Stromal cell of bone marrow (primary cell): ENCODE data around the gene MB.
A peak's percentile ranks its signal among the peaks of the same experiment; 100 is the strongest.
"Not testable (repeated sequence)": the region's sequence is repeated elsewhere in the genome, so short reads cannot be mapped to it uniquely, and the experiment has no call there.

Experiments
- DNase-seq: peaks from one replicate; pipeline ENCODE4 v3.0.0-alpha.2; 2012; ENCODE audit warnings: low read depth

The MB gene

GRCh38 chr22:35617137-35617755 is at the start of gene MB:
MB (minus strand) TSS chr22:35617329; CDS start chr22:35617257, 72 bp downstream.
- DNase-seq: no peak

DNA sequence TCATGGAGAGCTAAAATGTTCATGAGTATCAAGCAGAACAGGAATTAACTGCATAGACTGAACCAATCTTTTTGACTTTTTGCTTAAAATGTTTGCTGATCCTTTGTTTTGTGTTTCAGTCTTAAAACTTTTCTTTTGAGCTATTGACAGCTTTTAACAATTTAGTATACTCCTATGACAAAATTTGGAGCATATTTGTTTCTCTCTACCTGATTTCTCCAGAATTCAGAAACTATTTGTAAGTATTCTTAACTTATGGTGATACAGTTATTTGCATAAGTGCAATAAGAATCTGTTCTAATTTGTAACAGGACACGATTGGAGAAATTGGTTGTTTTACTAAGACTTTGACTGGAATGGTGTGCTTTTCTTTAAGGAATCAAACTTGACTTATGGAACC is 49.6 kb upstream of the MB start:
- not testable (repeated sequence) for DNase-seq

DNA sequence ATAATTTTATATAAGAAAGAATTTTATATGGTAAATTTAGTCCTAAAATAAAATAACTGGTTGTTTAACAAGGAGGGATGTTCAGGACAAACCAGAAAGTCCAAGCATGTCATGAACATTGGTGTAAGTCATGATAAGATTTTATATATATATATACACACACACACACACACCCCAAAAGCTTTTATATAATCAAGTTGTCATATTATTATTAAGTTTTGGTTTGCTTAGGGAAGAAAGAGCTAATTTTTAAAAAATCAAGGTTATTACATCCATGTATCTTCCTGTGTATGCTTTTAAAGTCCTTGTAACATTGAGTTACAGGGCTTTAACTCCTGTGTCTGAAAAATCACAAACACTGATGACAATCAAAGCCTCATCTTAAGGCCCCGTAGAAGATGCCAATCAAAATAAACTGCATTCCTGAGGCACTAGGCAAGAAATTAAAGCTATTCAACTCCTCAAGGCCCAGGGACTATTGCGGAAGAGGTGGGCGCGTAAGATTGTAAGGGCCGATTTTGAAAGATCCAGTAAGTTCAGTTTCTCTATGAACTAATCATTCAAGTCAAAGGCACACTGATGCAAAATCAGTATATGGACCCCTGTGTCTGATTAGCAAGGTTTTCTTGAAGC is 47.9 kb upstream of the MB start:
- no peak for DNase-seq

- peak; percentile 38 for DNase-seq
Observed at GRCh38 chr22:35663371-35663770, 46.2 kb upstream of the MB start.

GRCh38 chr22:35662914-35663313 is 45.8 kb upstream of the MB start:
- DNase-seq: no peak

DNA sequence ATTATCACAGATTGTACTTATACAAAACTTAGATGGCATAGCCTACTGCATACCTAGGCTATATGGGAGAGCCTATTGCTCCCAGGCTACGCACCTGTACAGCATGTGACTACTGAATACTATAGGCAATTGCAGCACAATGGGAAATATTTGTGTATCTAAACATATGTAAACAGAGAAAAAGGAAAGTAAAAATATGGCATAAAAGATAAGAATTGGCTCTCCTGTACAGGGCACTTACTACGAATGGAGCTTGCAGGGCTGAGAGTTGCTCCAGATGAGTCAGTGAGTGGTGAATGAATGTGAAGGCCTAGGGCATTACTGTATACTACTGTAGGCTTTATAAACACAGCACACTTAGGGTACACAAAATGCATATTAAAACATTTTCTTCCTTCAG is 44.3 kb upstream of the MB start:
- DNase-seq: no peak

DNA sequence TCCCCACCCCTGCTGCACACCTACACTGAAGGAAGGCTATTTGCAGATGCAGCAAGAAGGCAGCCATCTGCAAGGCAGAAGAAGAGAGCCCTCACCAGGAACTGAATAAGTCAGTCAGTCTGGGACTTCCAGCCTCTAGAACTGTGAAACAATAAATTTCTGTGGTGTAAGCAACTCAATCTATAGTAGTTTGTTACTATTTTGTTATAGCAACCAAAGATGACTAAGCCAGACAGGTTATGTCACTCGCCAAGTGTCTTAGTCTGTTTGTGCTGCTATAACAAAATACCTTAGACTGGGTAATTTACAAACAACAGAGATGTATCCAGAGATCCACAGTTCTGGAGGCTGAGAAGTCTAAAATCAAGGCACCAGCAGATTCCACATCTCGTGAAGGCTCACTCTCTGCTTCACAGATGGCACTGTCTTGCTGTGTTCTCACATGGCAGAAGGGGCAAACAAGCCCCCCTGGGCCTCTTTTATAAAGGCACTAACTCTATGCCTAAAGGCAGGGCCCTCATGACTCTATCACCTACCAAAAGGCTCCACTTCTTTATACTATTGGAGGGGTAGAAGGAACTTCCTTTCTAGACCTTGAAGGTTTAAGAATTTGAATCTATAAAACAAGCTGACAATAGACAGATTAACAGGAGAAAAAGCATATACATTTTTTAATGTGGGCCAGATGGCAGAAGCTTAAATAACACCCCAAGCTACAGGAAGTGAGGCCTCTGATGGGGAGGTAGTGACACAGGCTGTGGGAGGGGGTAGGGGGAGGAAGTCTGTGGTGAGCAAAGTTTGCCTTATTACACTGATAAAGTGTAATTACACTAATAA is 43.4 kb upstream of the MB start:
- no peak for DNase-seq

GRCh38 chr22:35657571-35658312 is 40.6 kb upstream of the MB start:
- no peak for DNase-seq

- DNase-seq: no peak
Observed at GRCh38 chr22:35656284-35656752, 39.2 kb upstream of the MB start.

DNA sequence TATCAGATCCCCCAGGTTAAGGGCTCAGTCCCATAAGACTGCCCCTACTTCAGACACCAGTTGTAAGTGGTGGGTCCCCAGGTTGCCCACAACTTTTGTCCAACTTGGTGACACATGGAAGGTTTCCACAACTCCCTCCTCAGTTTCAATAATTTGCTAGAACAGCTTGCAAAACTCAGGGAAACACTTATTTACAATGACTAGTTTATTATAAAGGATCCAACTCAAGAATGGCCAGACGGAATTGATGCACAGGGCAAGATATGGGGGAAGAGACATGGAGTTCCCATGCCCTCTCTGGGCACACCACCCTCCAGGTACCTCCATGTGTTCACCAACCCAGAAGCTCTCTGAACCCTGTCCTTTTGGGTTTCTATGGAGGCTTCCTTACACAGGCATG is 36.7 kb upstream of the MB start:
- no peak for DNase-seq

DNA sequence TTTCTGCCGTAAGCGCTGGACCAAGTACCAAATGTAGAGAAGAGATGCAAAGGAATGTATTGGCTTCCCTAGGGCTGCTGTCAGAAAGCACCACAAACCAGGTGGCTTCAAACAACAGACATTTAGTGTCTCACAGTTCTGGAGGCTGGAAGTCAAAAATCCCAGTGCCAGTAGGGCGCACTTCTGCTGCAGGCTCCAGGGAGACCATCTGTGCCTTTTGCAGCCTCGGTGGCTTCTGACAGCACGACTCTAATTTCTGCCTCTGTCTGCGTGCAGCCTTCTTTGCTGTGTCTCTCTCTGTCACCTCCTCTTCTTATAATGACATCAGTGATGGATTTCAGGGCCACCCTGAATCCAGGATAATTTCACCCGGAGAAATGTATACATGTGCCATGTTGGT is 34.0 kb upstream of the MB start:
- DNase-seq: no peak

GRCh38 chr22:35649636-35650250 is 32.6 kb upstream of the MB start:
- DNase-seq: no peak

DNA sequence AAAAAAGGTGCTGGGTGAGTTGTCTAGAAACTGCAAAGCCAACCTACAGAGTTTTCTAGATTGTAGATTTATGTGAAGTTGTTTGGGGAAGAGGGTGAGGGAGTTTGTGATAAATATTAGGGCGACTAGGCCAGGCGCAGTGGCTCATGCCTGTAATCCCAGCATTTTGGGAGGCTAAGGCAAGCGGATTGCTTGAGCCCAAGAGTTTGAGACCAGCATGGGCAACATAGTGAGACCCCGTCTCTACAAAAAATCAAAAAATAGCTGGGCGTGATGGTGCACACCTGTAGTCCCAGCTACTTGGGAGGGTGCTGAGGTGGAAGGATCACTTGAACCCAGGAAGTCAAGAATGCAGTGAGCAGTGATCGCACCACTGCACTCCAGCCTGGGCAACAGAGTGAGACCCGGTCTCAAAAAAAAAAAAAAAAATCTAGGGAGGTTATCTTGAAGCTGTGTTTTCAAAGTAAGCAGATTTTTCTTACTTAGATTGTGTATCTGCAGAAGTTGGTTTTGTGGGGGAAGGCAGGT is 32.0 kb upstream of the MB start:
- no peak for DNase-seq

DNA sequence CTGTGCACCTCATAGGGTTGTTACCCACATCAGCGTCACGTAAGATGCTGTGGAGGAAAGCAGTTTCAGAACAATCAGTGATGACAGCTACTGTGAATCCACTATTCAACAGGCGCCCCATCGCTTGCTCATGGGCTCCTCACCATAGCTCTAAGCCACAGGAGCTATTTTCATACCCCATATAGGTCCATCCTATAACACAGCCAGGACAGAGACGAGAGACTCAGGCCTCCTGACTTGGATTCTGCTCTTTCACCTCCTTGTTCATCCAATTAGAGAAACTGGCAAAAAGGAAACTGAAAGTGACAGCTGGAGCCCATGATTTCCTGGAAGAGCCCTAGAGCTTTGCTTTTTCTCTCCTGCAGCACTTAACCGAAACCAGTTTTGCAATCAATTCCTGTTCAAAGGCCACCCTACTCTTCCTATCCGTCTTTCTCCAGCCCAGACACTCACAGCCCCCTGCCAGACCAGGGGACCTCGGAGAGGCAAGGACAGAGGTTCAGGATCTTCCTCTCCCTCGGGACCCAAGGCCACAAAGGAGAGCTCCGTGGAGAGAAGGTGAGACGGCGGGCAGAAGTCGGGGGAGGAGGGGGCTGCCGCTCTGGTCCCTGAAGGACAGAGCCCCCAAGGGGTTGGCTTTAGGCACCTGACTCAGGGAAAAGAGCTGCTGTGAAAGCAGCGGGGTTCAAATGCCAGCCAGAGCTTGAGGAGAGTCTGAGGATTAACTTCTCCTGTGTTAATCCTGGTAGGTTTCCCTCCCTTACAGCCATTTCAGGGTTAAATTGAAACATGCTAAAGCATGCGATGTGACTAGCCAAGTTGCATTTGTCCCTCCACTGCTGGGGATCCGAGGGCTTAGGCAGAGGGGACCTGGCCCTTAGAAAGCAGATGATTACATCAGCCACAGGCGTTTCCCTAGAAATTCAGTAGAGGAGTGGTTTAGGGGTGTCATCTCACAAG is 31.2 kb upstream of the MB start, which contains the start of gene APOL6:
APOL6 (plus strand) TSS at position 381 of the 960 bp plus-strand sequence. CDS start 7,980 bp downstream, outside the sequence.
- DNase-seq: peak; percentile 75

DNA sequence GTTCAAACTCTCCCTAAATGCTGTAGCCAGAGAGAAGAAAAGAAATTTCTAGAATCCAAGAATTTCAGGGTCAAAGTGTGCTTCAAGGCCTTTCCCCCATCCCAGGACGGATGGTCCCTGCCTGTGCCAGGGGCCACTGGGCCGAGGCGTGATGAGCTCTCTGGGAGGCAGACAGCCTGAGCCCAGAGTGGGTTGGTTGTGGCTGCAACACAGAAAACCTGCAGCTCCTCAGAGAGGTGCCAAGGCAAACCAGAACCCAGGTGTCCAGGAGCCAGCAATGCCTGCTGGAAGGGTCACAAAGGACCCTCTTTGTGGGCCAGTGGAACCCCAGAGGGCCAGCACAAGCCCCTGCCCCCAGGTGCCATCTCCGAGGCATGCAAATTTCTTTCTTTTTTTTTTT is 28.5 kb upstream of the MB start:
- DNase-seq: no peak

GRCh38 chr22:35643991-35644390 is 26.9 kb upstream of the MB start:
- no peak for DNase-seq

GRCh38 chr22:35642305-35642741 is 25.2 kb upstream of the MB start:
- no peak for DNase-seq

DNA sequence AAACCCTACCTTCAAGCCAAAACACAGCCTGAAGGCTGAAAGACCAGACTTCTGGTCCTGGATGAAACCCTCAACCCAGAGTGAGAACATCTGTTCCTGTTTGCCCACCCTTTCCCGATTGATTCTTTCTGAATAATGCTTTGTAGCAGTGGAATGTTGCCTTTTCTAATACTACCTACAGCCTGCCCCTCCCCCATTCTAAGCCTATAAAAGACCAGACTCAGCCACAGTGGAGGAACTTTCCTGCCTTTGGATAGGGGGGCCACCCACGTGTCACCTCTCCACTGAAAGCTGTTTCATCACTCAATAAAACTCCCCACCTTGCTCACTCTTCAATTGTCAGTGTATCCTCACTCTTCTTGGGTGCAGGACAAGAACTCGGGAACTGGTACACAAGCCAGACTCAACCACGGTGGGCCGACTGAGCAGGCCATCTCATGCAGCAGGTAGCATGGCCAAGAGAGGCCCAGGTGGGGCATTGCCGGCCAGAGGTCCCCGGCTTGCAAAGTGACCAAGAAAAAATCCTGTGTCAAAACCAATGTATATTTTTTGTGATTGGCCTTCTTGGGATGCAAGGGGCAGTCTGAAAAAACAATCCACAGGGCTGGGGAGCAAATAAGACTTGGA is 24.5 kb upstream of the MB start:
- no peak for DNase-seq

DNA sequence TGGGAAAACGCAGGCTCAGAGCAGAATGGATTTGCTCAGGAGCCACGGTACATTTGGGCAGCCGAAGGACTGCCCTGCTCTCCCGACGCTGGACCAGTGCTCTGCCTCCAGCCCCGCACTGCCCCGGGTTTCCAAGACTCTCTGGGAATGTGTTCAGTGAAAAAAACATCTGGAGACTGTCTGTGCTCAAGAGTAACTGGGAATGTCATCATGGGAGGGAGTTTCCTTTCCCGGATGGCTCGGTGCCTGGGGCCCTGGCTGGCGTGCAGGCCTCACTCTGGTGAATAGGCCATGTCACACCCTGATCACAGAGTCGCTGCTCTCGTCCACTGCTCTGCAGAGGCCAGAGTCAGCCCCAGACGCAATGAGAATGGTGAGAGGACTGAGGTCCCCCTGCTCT is 21.3 kb upstream of the MB start:
- peak; percentile 67 for DNase-seq

DNA sequence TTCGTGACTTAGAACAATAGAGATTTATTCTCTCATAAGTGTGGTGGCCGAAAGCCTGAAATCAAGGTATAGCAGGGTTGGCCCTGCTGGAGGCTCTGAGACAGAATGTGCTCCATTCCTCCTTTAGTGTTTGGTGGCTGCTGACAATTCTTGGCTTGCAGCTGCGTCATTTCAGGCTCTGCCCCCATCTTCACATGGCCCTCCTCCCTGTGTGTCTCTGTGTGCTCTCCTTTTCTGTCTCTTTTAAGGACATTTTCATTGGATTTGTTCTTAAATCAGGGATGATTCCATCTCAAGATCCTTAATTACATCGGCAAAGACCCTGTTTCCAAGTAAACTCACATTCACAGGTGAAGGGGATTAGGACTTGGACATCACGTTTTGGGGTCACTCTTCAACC is 20.9 kb upstream of the MB start:
- DNase-seq: no peak
